Esophagus muscularis mucosa (tissue), 4 donors: ENCODE data around the gene CCDC92B. TPM values are rescaled to one million over a fixed set of nuclear protein-coding genes. Genes with fewer than 3 reads are reported as not detected.

Experiments
- DNase-seq: peaks from one replicate; pipeline ENCODE4 v3.0.0-alpha.2; 2017; ENCODE audit errors: extremely low spot score
- H3K27ac ChIP-seq, 4 donors: fragments of 200-600 bp; sonication (generic); replicated peaks in 1 of 4; 1 replicate in 3 of 4; 2 replicates in 1 of 4; pipeline ENCODE4 v1.5.1; 2016 to 2019; ENCODE audit warnings: mild to moderate bottlenecking in 1 of 4
- H3K27me3 ChIP-seq, 4 donors: fragments of 200-600 bp; sonication (generic); one replicate each; pipeline versions ENCODE4 v1.5.1 to v1.6.0; 2016 to 2019
- H3K36me3 ChIP-seq, 4 donors: fragments of 200-600 bp; sonication (generic); one replicate each; pipeline ENCODE4 v1.5.1; 2016 to 2019
- H3K4me1 ChIP-seq, 4 donors: fragments of 200-600 bp; sonication (generic); one replicate each; pipeline ENCODE4 v1.5.1; 2016 to 2019
- H3K4me3 ChIP-seq, 4 donors: fragments of 200-600 bp; sonication (generic); 1 replicate in 2 of 4; 2 replicates in 2 of 4; pipeline ENCODE4 v1.5.1; 2016 to 2019; ENCODE audit warnings: mild to moderate bottlenecking in 4 of 4, moderate library complexity in 1 of 4
- H3K9me3 ChIP-seq, 4 donors: fragments of 200-600 bp; sonication (generic); 1 replicate in 3 of 4; 2 replicates in 1 of 4; pipeline ENCODE4 v1.5.1; 2016 to 2019
- CTCF ChIP-seq, 3 experiments: fragments of 200-600 bp in 2 of 3; fragments of 450-650 bp in 1 of 3; sonication (generic) in 2 of 3; IDR thresholded peaks; one replicate each; pipeline ENCODE4 v1.5.1; 2017 to 2019; ENCODE audit warnings: antibody characterized with exemption in 3 of 3, mild to moderate bottlenecking in 2 of 3, moderate library complexity in 1 of 3
- EP300 ChIP-seq: sonication (generic); formaldehyde crosslinking; IDR thresholded peaks from one replicate; pipeline ENCODE4 v1.6.1; 2017; ENCODE audit warnings: antibody characterized with exemption
- POLR2A ChIP-seq: fragments of 450-650 bp; IDR thresholded peaks from one replicate; pipeline ENCODE4 v1.6.1; 2017; ENCODE audit warnings: antibody characterized with exemption, moderate library complexity, mild to moderate bottlenecking, low read depth
- POLR2AphosphoS5 ChIP-seq, 2 donors: sonication (generic); formaldehyde crosslinking; IDR thresholded peaks; one replicate each; pipeline ENCODE4 v1.6.1; 2017; ENCODE audit warnings: antibody characterized with exemption in 2 of 2
- WGBS: methylation state at CpG from one replicate; pipeline ENCODE4 v1.1.5; 2018; 5-methylcytosine and 5-hydroxymethylcytosine counted together
- intact Hi-C: fragments of 100-400 bp; cut with DNase I; formaldehyde crosslinking; loops from one replicate; pipeline ENCODE4 v1.15.1; 2023
- total RNA-seq, 4 donors: library from RNA; depleted of rRNA; stranded (reverse); fragments of >200 nt; gene quantifications; one replicate each; pipeline versions ENCODE4 v1.1.0 to v1.2.1, GENCODE V29; 2016

The CCDC92B gene
- total RNA-seq, 4 donors from 2014 or later: 0.13 to 0.42 TPM; not detected in 2

GRCh38 chr17:2711608-2712299 is 37.7 kb downstream of the CCDC92B start, which contains the start of gene CLUH:
CLUH (minus strand) TSS chr17:2711764; CDS start chr17:2711661, 103 bp downstream.
- H3K27me3 ChIP-seq: no peaks in the 10 kb centered on the region
- peak; percentile 98 for DNase-seq
- WGBS: 3% methylated on average over 20 of the region's 76 CpGs
- peaks cover 0 to 9% (median 0%) of the 10 kb centered on the region in 4 donors for H3K36me3 ChIP-seq
- H3K4me3 ChIP-seq: peak within 1 kb of the TSS; percentile 92 to 95 (median 93)
- intact Hi-C loops: no loop called here
- peak within 1 kb of the TSS; percentile 83 to 84 (median 83) for H3K27ac ChIP-seq
- TF ChIP-seq CTCF (IDR thresholded peaks at IDR 0.05): peak in 1 of 3 experiments; percentile 50
- peak; percentile 92 to 100 for TF ChIP-seq POLR2AphosphoS5 (IDR thresholded peaks at IDR 0.05)
- TF ChIP-seq EP300: no peak
- peak; percentile 7 for TF ChIP-seq POLR2A
- H3K9me3 ChIP-seq: no peaks in the 10 kb centered on the region
- H3K4me1 ChIP-seq: peaks cover 51 to 71% (median 59%) of the 10 kb centered on the region in 4 donors

GRCh38 chr17:2710803-2711607 is 38.4 kb downstream of the CCDC92B start:
- Histone ChIP-seq H3K27me3 (no peaks in the 10 kb centered on the region), H3K4me1 (peaks cover 51 to 79% (median 66%) of the 10 kb centered on the region in 4 donors), H3K9me3 (no peaks in the 10 kb centered on the region), H3K4me3 (peak overlapping the region; percentile 92 to 95 (median 93)), H3K27ac (peak overlapping the region; percentile 83 to 84 (median 83)), H3K36me3 (peaks cover 0 to 7% (median 0%) of the 10 kb centered on the region in 4 donors)
- no peak for DNase-seq
- WGBS: 0% methylated on average over 4 of the region's 82 CpGs
- TF ChIP-seq POLR2A (no peak), CTCF (IDR thresholded peaks at IDR 0.05) (no peak), POLR2AphosphoS5 (IDR thresholded peaks at IDR 0.05) (no peak), EP300 (no peak)
- intact Hi-C loops: no loop called here

GRCh38 chr17:2710071-2710802 is 39.2 kb downstream of the CCDC92B start:
- intact Hi-C loops: no loop called here
- Histone ChIP-seq H3K27ac (peak overlapping the region; percentile 83 to 84 (median 83)), H3K9me3 (no peaks in the 10 kb centered on the region), H3K36me3 (peaks cover 0 to 1% (median 0%) of the 10 kb centered on the region in 4 donors), H3K27me3 (no peaks in the 10 kb centered on the region), H3K4me3 (peak overlapping the region; percentile 92 to 95 (median 93)), H3K4me1 (peaks cover 56 to 86% (median 73%) of the 10 kb centered on the region in 4 donors)
- TF ChIP-seq CTCF (IDR thresholded peaks at IDR 0.05) (no peak), POLR2A (no peak), EP300 (no peak), POLR2AphosphoS5 (IDR thresholded peaks at IDR 0.05) (no peak)
- no peak for DNase-seq
- WGBS: 47% methylated on average over 14 of the region's 16 CpGs

GRCh38 chr17:2709183-2709661 is 40.2 kb downstream of the CCDC92B start:
- WGBS: 73% methylated on average over 4 of the region's 10 CpGs
- peak overlapping the region in 3 of 4 donors; percentile 92 to 95 (median 92) for H3K4me3 ChIP-seq
- TF ChIP-seq CTCF (IDR thresholded peaks at IDR 0.05) (no peak), POLR2A (no peak), POLR2AphosphoS5 (IDR thresholded peaks at IDR 0.05) (no peak), EP300 (no peak)
- DNase-seq: no peak
- intact Hi-C loops: no loop called here
- H3K4me1 ChIP-seq: peaks cover 66 to 88% (median 78%) of the 10 kb centered on the region in 4 donors
- H3K27me3 ChIP-seq: no peaks in the 10 kb centered on the region
- H3K36me3 ChIP-seq: peaks cover 0 to 6% (median 1%) of the 10 kb centered on the region in 4 donors
- H3K27ac ChIP-seq: peak overlapping the region; percentile 65 to 84 (median 83)
- H3K9me3 ChIP-seq: no peaks in the 10 kb centered on the region
